ENCODE data around the gene TNIK. TPM values are rescaled to one million over a fixed set of nuclear protein-coding genes. Genes with fewer than 3 reads are reported as not detected.

Gene TNIK
- polyA plus RNA-seq, 1 of the 3 experiments (the other 2 are of a cell fraction), result 19.4 TPM

- TF ChIP-seq ZBTB33 (IDR thresholded peaks at IDR 0.05; ENCODE audit: borderline replicate concordance, low read depth) (no peak), USF2 (IDR thresholded peaks at IDR 0.05; ENCODE audit: borderline replicate concordance, low read depth, low read length) (no peak), USF1 (IDR thresholded peaks at IDR 0.05; ENCODE audit: borderline replicate concordance, low read depth) (no peak)
Observed at GRCh38 chr3:171342783-171343420, 117.3 kb downstream of the TNIK start (continued).

- TF ChIP-seq FOXJ3 (CRISPR knock-in tag; IDR thresholded peaks at IDR 0.05) (no peak), MAX (IDR thresholded peaks at IDR 0.05; ENCODE audit: low read depth) (no peak), CHD2 (IDR thresholded peaks at IDR 0.05; ENCODE audit: low read length, partially characterized antibody) (no peak), JUND (IDR thresholded peaks at IDR 0.05) (no peak), CTCF (IDR thresholded peaks at IDR 0.05) (no peak), REST (IDR thresholded peaks at IDR 0.05; ENCODE audit: low read depth, low read length) (no peak), YY1 (IDR thresholded peaks at IDR 0.05; ENCODE audit: low read depth) (no peak), RAD21 (IDR thresholded peaks at IDR 0.05; ENCODE audit: low read length) (no peak), ELF1 (IDR thresholded peaks at IDR 0.05) (no peak), PBX3 (IDR thresholded peaks at IDR 0.05) (no peak), MEF2A (IDR thresholded peaks at IDR 0.05; ENCODE audit: borderline replicate concordance, low read depth) (no peak), FOXM1 (IDR thresholded peaks at IDR 0.05; ENCODE audit: low read depth) (no peak), ZBTB33 (IDR thresholded peaks at IDR 0.05; ENCODE audit: borderline replicate concordance, low read depth) (no peak)
- Histone ChIP-seq H3K4me2 (no peak overlapping the region), H3K4me1 (ENCODE audit: control insufficient read depth in 1 of 2, insufficient read depth in 2 of 2, low read depth in 1 of 2, low read length in 1 of 2) (peaks cover 0 to 1% of the 10 kb centered on the region in 2 experiments; a peak in 2 of 4 replicates), H4K20me1 (ENCODE audit: insufficient read depth) (no peaks in the 10 kb centered on the region), H3K9me2 (no peaks in the 10 kb centered on the region), H3K27me3 (ENCODE audit: insufficient read depth) (no peaks in the 10 kb centered on the region), H3K36me3 (replicated peaks in 1 of 2; ENCODE audit: control insufficient read depth in 1 of 2, insufficient read depth in 2 of 2, low read length in 1 of 2) (no peaks in the 10 kb centered on the region), H3F3A (replicated peaks; ENCODE audit: insufficient read depth) (peaks cover 6% of the 10 kb centered on the region), H2AFZ (ENCODE audit: low read depth) (no peak overlapping the region), H3K27ac (ENCODE audit: low read depth in 2 of 2, low read length in 1 of 2) (no peak overlapping the region), H3K4me3 (ENCODE audit: low read depth in 2 of 2, low read length in 1 of 2) (no peak overlapping the region), H3K79me2 (ENCODE audit: insufficient read depth) (peaks cover 41% of the 10 kb centered on the region), H3K9ac (no peak overlapping the region), H3K9me3 (no peaks in the 10 kb centered on the region)
- ChIA-PET CTCF (no interaction called here), POLR2A (no interaction called here)
- no peak for DNase-seq
- 100% methylated on average over 1 of the region's 1 CpG for WGBS (ENCODE audit: low lambda C conversion rate)
Observed at GRCh38 chr3:171342200-171342599, 118.0 kb downstream of the TNIK start.
